GM18951 (cell line): ENCODE data around the gene RNU2-63P.
"Not testable (repeated sequence)": the region's sequence is repeated elsewhere in the genome, so short reads cannot be mapped to it uniquely, and the experiment has no call there.

Experiments
- POLR2A ChIP-seq: IDR thresholded peaks from 4 replicates; pipeline ENCODE4 v1.6.1; 2011; ENCODE audit warnings: mild to moderate bottlenecking; ENCODE audit not compliant: insufficient read length, insufficient read depth; ENCODE audit errors: extremely low read depth
- in situ Hi-C: fragments of 300-500 bp; cut with MboI; formaldehyde crosslinking; loops from one replicate; pipeline ENCODE4 v1.12.0; 2022; ENCODE audit warnings: low sequenced_read_pairs, mixed read lengths, inconsistent platforms; ENCODE audit not compliant: unreplicated experiment

The RNU2-63P gene

DNA sequence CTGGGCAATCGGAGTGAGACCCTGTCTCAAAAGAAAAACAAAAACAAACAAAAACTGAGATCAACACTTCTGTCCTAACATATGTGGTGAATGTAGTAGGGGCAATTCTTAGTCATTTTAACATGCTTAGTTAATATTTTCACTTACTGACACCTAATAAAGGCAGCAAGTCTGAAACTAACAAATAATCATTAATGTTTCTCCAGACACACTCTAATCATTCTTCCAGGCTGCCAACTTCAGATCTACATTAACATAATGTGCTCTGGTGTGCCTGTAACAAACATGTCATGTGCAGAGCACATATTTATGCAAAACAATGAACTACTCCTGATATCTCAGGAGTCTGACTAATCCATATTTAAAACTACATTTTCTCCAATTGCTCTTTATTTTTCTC lies 33.3 kb upstream of the RNU2-63P start:
- in situ Hi-C loops: no loop called here
- TF ChIP-seq POLR2A: no peak

GRCh38 chr2:88048541-88048940 lies 32.2 kb upstream of the RNU2-63P start:
- TF ChIP-seq POLR2A: no peak
- in situ Hi-C loops: no loop called here

DNA sequence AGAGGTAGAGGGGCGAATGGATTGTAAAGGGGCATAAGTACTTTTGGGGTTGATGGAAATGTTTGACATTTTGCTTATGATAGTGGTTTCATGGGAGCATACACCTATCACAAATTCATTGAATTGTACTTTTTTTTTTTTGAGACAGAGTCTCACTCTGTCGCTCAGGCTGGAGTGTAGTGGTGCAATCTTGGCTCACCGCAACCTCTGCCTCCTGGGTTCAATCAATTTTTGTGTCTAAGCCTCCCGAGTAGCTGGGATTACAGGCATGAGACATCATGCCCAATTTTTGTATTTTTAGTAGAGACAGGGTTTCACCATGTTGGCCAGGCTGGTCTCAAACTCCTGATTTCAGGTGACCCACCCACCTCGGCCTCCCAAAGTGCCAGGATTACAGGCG lies 29.2 kb upstream of the RNU2-63P start:
- in situ Hi-C loops: not testable (repeated sequence)

- in situ Hi-C loops: no loop called here
These were observed 26.1 kb upstream of the RNU2-63P start for GRCh38 chr2:88042476-88042875.

GRCh38 chr2:88038263-88039105 lies 22.1 kb upstream of the RNU2-63P start:
- in situ Hi-C loops: no loop called here
- no peak for TF ChIP-seq POLR2A

More at GRCh38 chr2:88042476-88042875, 26.1 kb upstream of the RNU2-63P start:
- no peak for TF ChIP-seq POLR2A

DNA sequence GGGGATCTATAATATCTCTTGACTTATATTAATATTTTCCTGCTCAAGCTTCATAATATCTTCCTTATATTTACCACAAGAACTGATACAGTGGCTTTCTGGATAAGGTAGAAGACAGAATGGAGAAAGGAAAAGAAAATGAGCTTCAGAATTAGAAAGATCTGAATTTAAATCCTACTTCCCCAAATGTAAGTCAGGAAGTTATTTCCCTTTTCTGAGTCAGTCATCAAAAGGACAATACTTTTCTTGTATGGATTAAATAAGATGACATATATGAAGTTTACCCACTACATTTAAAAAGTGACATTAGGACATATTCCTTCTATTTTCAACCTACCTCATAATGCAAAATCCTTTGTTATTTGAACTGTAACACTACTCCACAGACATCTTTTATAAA lies 20.3 kb upstream of the RNU2-63P start:
- TF ChIP-seq POLR2A: no peak
- in situ Hi-C loops: no loop called here

DNA sequence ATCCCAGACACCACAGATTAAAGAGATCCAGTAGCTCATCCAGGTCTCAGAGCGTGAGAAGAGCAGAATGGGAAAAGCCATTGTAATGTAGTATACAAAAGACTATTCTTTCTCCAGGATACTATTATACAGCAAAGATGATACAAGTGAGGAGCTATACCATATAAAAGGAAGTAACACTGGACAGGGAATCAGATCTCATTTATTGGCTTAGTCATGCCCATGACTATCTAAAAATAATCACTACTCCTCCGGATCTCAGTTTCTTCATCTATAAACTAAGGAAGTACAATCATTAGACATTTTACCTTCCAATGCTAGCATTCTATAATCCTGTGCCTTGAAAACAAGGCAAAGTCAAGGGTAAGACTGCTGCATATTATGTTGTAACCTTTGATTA lies 19.8 kb upstream of the RNU2-63P start:
- no peak for TF ChIP-seq POLR2A
- in situ Hi-C loops: no loop called here

- no peak for TF ChIP-seq POLR2A
- in situ Hi-C loops: no loop called here
These were observed 15.8 kb upstream of the RNU2-63P start for GRCh38 chr2:88032070-88032702.

- no peak for TF ChIP-seq POLR2A
- in situ Hi-C loops: no loop called here
These were observed 12.6 kb upstream of the RNU2-63P start for GRCh38 chr2:88028931-88029330.

DNA sequence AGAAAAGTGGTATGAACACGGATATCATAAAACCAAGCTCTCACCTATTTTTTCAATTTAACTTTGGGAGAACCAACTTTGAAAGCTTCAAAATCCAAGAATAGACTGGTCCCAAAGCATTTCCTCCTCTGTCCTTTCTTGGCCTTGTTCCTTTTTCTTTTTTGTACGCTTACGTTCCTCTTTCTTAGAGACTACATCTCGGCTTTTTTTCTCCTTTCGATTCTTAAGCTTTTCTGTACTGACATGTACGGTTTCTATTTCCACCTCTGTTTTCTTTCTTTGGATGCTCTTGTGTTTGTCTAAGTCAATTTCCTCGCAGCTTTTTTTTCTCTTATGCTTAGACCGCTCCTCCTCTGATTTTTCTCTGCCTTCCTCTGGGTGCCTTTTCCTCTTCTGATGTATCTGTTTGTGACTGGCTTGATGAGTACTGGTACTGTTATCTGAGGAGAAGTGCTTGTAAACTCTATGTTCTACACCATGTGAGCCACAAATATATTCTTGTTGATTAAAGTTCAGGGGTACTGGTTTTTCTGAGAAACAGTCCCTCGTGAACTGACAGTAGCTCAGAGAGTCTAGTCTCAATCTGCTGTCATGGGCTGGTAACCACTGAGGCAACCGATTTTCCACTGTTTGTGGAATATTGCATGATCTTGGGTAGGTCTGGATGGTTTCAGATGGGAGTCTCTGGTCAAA lies 11.5 kb upstream of the RNU2-63P start:
- no peak for TF ChIP-seq POLR2A
- in situ Hi-C loops: no loop called here

GRCh38 chr2:88024509-88024908 lies 8.2 kb upstream of the RNU2-63P start:
- TF ChIP-seq POLR2A: no peak
- in situ Hi-C loops: loop anchor here (25.0 kb wide), 1 partner anchor 537 kb away; no protein-coding TSS in a partner anchor

GRCh38 chr2:88022669-88022921 lies 6.2 kb upstream of the RNU2-63P start:
- in situ Hi-C loops: loop anchor here (25.0 kb wide), 1 partner anchor 535 kb away; no protein-coding TSS in a partner anchor
- no peak for TF ChIP-seq POLR2A

GRCh38 chr2:88019985-88020384 lies 3.6 kb upstream of the RNU2-63P start:
- TF ChIP-seq POLR2A: no peak

More at GRCh38 chr2:88019985-88020384, 3.6 kb upstream of the RNU2-63P start:
- in situ Hi-C loops: loop anchor here (25.0 kb wide), 1 partner anchor 533 kb away; no protein-coding TSS in a partner anchor
